Fibroblast of lung (primary cell): Measurements from ENCODE around the gene LY6G6C. TPM values are rescaled to one million over a fixed set of nuclear protein-coding genes. Genes with fewer than 3 reads are reported as not detected.
A peak's percentile ranks its signal among the peaks of the same experiment; 100 is the strongest.

Experiments used
- DNase-seq, 2 donors: peaks; one replicate each; pipeline versions ENCODE4 v3.0.0 to v3.0.0-alpha.2; 2010; ENCODE audit warnings: low read depth in 2 of 2
- H2AFZ ChIP-seq: 2 replicates; pipeline ENCODE4 v1.5.1; 2012; ENCODE audit warnings: low read length, control low read depth, inconsistent platforms
- H3K27ac ChIP-seq: 2 replicates; pipeline ENCODE4 v1.5.1; 2011; ENCODE audit warnings: low read length, control low read depth; ENCODE audit not compliant: insufficient read depth
- H3K27me3 ChIP-seq: 2 replicates; pipeline ENCODE4 v1.5.1; 2011; ENCODE audit warnings: mild to moderate bottlenecking, low read length; ENCODE audit not compliant: control insufficient read depth, insufficient read depth
- H3K36me3 ChIP-seq: 2 replicates; pipeline ENCODE4 v1.5.1; 2011; ENCODE audit warnings: low read length; ENCODE audit not compliant: control insufficient read depth, insufficient read depth
- H3K4me1 ChIP-seq: 2 replicates; pipeline ENCODE4 v1.5.1; 2011; ENCODE audit warnings: low read length; ENCODE audit not compliant: control insufficient read depth, insufficient read depth; ENCODE audit errors: extremely low read depth
- H3K4me2 ChIP-seq: 2 replicates; pipeline ENCODE4 v1.5.1; 2011; ENCODE audit warnings: low read length, control low read depth; ENCODE audit not compliant: insufficient read depth; ENCODE audit errors: extremely low read depth
- H3K4me3 ChIP-seq, 4 experiments: fragments of 200-600 bp in 1 of 4; sonication (generic) in 1 of 4; replicated peaks in 1 of 4; 2 replicates each; pipeline ENCODE4 v1.5.1; 2011 to 2016; ENCODE audit warnings: low read length in 4 of 4, low read depth in 3 of 4, mild to moderate bottlenecking in 3 of 4, control low read depth in 2 of 4, inconsistent platforms in 1 of 4, mixed read lengths in 1 of 4; ENCODE audit not compliant: insufficient read depth in 1 of 4; ENCODE audit errors: control extremely low read depth in 1 of 4
- H3K79me2 ChIP-seq: 2 replicates; pipeline ENCODE4 v1.5.1; 2012; ENCODE audit warnings: mild to moderate bottlenecking, low read length, inconsistent platforms; ENCODE audit not compliant: control insufficient read depth, insufficient read depth
- H3K9ac ChIP-seq: 2 replicates; pipeline ENCODE4 v1.5.1; 2011; ENCODE audit warnings: mild to moderate bottlenecking, low read length, control low read depth; ENCODE audit not compliant: insufficient read depth
- H3K9me3 ChIP-seq: 2 replicates; pipeline ENCODE4 v1.5.1; 2012; ENCODE audit warnings: low read depth, low read length; ENCODE audit not compliant: control insufficient read depth, insufficient read depth
- H4K20me1 ChIP-seq: 2 replicates; pipeline ENCODE4 v1.5.1; 2011; ENCODE audit warnings: low read length; ENCODE audit not compliant: control insufficient read depth, insufficient read depth; ENCODE audit errors: extremely low read depth
- CTCF ChIP-seq, 2 donors: IDR thresholded peaks in 1 of 2; conservative IDR thresholded peaks in 1 of 2; 1 replicate in 1 of 2; 2 replicates in 1 of 2; pipeline ENCODE4 v1.5.1; 2011 to 2012; ENCODE audit warnings: low read length in 2 of 2, control low read depth in 1 of 2, inconsistent platforms in 1 of 2, low read depth in 1 of 2, mild to moderate bottlenecking in 1 of 2
- EZH2 ChIP-seq: IDR thresholded peaks from 2 replicates; pipeline ENCODE4 v1.5.1; 2012; ENCODE audit warnings: low read length, control low read depth, mild to moderate bottlenecking; ENCODE audit errors: missing control alignments
- polyA plus RNA-seq, 2 donors: library from polyadenylated mRNA; depleted of rRNA in 1 of 2; stranded (reverse) in 1 of 2; unstranded in 1 of 2; fragments of >200 nt; gene quantifications; 2 replicates each; pipeline ENCODE4 v1.2.1, GENCODE V29; 2011 to 2012; ENCODE audit warnings: missing spikeins in 1 of 2
- total RNA-seq: library from RNA; depleted of rRNA; stranded (reverse); fragments of >200 nt; gene quantifications from 2 replicates; pipeline ENCODE4 v1.2.1, GENCODE V29; 2014

Gene LY6G6C
- total and polyA plus RNA-seq, 2 donors (not counting 1 experiment from before 2014, with no cell fraction given) = not detected

DNA sequence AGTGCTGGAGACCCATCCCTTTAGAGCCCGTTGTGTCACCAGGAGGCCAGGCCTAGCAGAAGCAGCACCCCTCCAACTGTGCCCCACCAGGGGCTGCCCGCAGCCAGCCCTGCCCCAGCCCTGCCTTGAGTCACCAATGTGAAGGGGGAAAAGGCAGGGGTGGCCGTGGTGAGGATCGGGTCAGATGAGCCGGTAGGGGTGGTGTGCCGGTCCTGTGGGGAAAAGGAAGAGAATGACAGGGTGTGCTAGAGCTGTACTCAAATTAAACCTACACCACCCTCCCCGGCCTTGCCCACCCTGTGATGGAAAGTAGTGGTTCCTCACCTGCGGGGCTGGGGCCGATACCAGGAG, 44.0 kb upstream of the LY6G6C start:
- Histone ChIP-seq H3K4me3 (no peak overlapping the region), H2AFZ (no peak overlapping the region), H3K4me1 (peaks cover 4% of the 10 kb centered on the region), H3K27ac (no peak overlapping the region), H3K27me3 (no peaks in the 10 kb centered on the region), H3K4me2 (no peak overlapping the region), H3K9me3 (no peaks in the 10 kb centered on the region), H4K20me1 (no peaks in the 10 kb centered on the region), H3K9ac (no peak overlapping the region), H3K36me3 (peaks cover 1% of the 10 kb centered on the region), H3K79me2 (no peaks in the 10 kb centered on the region)
- TF ChIP-seq CTCF (conservative IDR thresholded peaks at IDR 0.05 in 1 of 2, IDR thresholded peaks at IDR 0.05 in 1 of 2; ENCODE audit: low read depth in 1 of 2, low read length in 2 of 2) (no peak), EZH2 (no peak)
- DNase-seq = no peak

DNA sequence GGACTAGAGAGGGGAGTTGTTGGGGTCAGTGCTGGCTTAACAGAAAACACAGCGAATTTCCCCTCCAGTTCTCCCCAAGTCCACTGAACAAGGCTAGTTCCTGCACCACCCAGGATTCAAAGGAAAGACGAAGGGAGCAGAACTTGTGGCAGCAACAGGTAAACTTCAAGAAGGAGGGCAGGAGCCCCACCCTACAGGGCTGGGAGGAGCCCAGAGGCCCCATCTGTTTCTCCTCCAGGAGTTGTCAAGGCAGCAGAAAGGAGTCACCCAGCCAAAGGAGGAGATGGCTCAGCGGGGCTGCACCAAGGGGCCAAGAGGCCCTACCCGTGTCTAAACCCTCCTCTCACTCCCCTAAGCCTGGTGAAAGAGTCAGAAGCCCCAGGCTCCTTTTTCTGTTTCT, 42.7 kb upstream of the LY6G6C start:
- H3K9ac ChIP-seq = no peak overlapping the region
- H2AFZ ChIP-seq = no peak overlapping the region
- TF ChIP-seq CTCF (conservative IDR thresholded peaks at IDR 0.05 in 1 of 2, IDR thresholded peaks at IDR 0.05 in 1 of 2; ENCODE audit: low read depth in 1 of 2, low read length in 2 of 2) (no peak), EZH2 (no peak)

GRCh38 chr6:31763619-31763940, 42.0 kb upstream of the LY6G6C start:
- H3K36me3 ChIP-seq = peaks cover 5% of the 10 kb centered on the region
- H3K9me3 ChIP-seq = no peaks in the 10 kb centered on the region
- no peaks in the 10 kb centered on the region for H4K20me1 ChIP-seq
- TF ChIP-seq EZH2 = no peak
- TF ChIP-seq CTCF (conservative IDR thresholded peaks at IDR 0.05 in 1 of 2, IDR thresholded peaks at IDR 0.05 in 1 of 2; ENCODE audit: low read depth in 1 of 2, low read length in 2 of 2) = no peak
- no peak overlapping the region for H3K4me2 ChIP-seq
- no peak overlapping the region for H3K27ac ChIP-seq
- no peak overlapping the region for H3K4me3 ChIP-seq
- DNase-seq = peak; percentile 49 to 59
- no peak overlapping the region for H2AFZ ChIP-seq
- H3K79me2 ChIP-seq = no peaks in the 10 kb centered on the region
- peaks cover 4% of the 10 kb centered on the region for H3K4me1 ChIP-seq
- H3K9ac ChIP-seq = no peak overlapping the region
- H3K27me3 ChIP-seq = no peaks in the 10 kb centered on the region

More for the DNA sequence above, 42.7 kb upstream of the LY6G6C start:
- H3K27ac ChIP-seq = no peak overlapping the region
- no peak for DNase-seq
- H3K36me3 ChIP-seq = peaks cover 4% of the 10 kb centered on the region
- H4K20me1 ChIP-seq = no peaks in the 10 kb centered on the region
- no peaks in the 10 kb centered on the region for H3K79me2 ChIP-seq
- no peaks in the 10 kb centered on the region for H3K9me3 ChIP-seq
- peaks cover 4% of the 10 kb centered on the region for H3K4me1 ChIP-seq
- H3K27me3 ChIP-seq = no peaks in the 10 kb centered on the region
- H3K4me3 ChIP-seq = no peak overlapping the region
- H3K4me2 ChIP-seq = no peak overlapping the region
